Inferior parietal cortex (tissue), 1 donor: Measurements from ENCODE around the gene BACH2.
A peak's percentile ranks its signal among the peaks of the same experiment; 100 is the strongest.
"Not testable (repeated sequence)": the region's sequence is repeated elsewhere in the genome, so short reads cannot be mapped to it uniquely, and the experiment has no call there.

ENCODE experiments used
- DNase-seq: peaks from one replicate; pipeline ENCODE4 v3.0.0-alpha.2; 2016; ENCODE audit errors: extremely low spot score

BACH2 gene

DNA sequence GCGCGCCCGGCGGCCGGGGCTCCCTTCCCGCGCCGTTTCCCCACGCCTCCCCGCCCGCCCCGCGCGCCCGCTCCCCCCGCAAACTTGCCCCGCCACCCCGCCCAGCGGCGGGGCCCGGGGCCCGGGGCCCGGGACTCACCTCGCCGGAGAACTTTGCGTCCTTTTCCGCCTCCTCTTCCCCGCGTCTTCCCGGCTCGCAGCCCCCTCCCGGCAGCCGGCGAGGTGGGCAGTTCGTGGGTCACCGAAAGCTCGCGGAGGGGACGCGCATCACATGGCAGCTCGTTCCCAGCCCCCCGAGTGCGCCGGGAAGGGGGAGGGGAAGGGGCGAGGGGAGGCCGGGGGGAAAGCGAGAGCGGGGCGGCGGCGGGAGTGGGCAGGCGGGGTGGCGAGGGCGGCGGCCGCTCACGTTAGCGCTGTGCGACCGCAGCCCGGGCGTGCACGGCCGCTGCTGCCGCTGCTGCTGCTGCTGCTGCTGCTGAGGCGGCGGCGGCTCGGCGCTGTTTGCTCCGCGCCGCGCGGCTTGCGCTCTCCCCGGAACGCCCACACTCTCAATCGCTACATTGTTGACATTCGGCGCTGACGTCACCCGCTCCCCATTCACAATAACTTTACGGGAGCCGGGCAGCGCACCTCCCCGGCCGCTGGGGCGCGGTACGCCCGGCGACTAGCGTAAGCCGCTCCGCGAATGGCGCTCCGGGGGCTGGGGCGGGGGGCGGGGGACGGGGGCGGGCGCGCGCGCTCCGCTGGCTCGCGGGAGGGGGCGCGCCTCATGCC is at the start of gene BACH2:
Gene BACH2 (minus strand): TSS at position 503 of the 774 bp plus-strand sequence. CDS start 287,999 bp downstream, outside the sequence.
- peak; percentile 91 for DNase-seq

DNA sequence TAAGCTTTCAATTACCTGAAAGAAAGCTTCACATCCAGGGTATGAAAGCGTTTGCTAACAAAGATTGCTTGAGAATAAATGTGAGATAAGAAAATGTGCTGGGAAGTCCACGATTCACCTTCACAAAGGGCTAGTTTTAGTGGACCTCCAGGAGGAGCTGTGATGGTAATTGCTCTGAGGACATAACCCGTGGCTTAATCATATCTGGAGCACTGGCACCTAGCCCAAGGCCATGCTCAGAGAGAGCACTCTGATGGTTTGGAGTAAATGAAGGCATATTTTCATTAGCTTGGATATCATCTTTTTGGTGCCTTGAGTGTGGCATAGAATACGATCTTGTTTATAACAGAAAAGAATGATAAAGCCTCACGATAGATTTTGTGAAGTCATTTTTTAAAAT is 46.9 kb upstream of the BACH2 start:
- DNase-seq: no peak

DNA sequence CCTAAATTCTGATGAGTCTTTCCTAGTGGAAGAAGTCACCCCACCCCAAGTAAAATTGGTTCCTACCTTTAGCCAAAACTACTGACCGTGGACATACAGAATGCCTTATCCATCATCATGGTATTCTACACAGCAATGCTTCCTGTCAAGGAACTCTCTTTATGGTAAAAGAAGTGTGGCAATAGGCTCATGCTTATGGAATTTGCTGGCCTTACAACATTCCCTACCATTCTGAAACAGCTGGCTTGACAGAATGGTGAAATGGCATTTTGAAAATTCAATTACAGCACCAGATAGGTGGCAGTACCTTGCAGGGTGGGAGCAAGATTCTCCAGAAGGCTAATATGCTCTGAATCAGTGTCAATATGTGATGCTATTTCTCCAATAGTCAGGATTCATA is 41.8 kb upstream of the BACH2 start:
- no peak for DNase-seq

DNA sequence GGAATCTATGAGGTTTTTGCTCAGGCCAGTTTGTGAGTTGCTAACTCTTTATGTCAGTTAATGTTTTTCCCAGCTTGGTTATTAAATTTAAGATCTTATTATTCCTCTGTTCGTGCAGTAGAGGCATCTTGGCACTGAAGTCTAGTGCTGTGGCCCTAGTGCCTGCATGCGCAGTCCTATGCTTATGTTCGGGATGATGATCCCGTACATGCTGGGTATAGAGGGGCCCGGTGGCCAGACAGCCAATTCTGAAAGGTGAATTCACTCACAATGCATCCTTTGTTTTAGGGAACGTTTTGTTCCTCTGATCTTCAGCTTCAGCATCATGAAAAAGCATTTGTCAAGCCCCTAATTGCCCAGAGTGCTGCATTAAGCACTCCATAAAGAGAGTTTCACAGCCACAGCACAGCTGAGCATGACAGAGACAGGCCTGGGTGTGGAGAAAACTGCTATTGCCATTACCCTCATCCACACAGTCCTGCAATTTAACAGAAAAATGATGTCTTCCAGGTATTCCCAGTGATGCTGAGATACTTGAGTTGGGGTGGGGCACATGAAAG is 39.8 kb upstream of the BACH2 start:
- no peak for DNase-seq

DNA sequence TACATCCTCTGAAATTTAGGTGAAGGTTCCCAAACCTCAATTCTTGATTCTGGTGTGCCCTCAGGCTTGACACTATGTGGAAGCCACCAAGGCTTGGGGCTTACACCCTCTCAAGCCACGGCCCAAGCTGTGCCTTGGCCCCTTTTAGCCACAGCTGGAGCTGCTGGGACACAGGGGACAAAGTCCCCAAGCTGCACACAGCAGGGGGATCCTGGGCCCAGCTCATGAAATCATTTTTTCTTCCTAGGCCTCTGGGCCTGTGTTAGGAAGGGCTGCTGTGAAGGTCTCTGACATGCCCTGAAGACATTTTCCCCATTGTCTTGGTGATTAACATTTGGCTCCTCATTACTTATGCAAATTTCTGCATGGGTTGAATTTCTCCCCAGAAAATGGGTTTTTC is 37.3 kb upstream of the BACH2 start:
- DNase-seq: no peak

DNA sequence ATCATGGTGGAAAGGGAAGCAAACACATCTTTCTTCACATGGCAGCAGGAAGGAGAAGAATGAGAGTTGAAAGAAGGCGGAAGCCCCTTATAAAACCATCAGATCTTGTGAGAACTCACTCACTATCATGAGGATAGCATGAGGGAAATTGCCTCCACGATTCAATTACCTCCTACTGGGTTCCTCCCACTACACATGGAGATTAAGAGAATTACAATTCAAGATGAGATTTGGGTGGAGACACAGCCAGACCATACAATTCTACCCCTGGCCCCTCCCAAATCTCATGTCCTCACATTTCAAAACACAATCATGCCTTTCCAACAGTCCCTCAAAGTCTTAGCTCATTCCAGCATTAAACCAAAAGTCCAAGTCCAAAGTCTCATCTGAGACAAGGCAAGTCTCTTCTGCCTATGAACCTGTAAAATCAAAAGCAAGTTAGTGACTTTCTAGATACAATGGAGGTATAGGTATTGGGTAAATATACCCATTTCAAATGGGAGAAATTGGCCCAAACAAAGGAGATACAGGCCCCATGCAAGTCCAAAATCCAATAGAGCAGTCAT is 36.4 kb upstream of the BACH2 start:
- not testable (repeated sequence) for DNase-seq

DNA sequence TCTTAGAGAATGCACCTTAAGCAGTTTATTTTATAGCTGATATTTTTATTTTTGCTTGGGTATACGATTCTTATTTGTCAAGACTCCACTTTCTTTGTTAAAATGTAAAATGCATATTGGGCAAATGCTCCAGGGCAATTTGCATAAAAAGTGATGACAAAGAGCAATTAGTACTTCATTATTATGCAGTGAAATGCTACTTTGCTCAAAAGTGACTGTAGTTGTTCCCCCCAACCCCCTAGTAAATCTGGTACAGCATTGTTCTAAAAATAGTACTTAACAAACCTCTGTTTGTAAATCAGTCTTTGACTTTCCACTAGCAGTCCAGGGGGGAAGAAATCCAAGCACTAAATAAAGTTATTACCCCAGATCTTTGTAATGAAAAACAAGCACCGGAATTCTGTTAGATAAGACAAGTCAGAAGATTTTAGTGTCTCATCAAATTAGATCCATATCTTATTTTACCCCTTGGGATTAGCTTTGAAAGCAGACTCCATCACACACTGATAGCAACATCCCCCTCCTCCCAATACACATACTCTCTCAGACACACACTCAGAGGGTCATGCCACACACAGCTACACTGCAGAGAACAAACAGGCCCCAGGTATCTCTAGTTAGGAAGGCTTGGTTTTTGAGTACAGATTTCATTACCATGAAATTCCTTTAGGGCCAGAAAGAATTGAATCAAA is 32.9 kb upstream of the BACH2 start:
- DNase-seq: no peak

DNA sequence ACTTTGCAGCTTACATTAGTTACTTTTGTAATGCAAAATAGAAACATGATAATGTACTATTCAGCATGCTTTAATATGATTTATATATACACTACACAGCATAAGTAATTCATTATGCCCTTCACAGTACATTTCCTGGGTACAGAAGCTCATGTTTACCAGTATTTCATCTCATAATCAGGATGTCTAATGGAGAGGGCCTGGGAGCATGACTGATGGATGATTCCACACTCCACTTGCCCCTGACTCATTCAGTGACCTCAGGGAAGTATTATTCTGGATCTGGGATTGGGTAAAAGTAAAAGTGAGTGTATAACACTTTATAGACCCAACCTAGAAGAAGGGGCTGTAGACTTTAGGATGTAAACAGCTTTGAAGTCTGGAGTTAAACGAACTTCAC is 31.4 kb upstream of the BACH2 start:
- DNase-seq: no peak

DNA sequence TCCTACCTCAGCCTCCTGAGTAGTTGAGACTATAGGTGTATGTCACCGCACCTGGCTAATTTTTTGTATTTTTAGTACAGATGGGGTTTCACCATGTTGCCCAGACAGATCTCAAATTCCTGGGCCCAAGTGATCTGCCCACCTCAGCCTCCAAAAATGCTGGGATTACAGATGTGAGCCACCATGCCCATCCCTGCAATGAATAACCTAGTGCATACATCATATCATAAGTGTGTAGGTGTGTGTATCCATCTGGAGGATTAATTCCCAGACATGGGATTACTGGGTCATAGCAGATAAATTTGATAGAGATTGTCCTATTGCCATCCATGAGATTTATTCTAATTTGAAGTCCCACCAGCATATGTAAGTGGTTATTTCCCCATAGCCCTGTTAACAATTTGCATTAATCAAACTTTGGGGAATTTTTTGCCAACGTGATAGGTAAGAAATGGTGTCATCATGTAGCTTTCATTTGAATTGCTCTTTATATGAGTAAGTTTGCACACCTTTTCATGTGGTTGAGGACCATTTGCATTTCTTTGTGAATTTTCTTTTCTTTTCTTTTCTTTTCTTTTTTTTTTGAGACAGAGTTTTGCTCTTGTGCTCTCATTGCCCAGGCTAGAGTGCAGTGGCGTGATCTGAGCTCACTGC is 29.9 kb upstream of the BACH2 start:
- no peak for DNase-seq

DNA sequence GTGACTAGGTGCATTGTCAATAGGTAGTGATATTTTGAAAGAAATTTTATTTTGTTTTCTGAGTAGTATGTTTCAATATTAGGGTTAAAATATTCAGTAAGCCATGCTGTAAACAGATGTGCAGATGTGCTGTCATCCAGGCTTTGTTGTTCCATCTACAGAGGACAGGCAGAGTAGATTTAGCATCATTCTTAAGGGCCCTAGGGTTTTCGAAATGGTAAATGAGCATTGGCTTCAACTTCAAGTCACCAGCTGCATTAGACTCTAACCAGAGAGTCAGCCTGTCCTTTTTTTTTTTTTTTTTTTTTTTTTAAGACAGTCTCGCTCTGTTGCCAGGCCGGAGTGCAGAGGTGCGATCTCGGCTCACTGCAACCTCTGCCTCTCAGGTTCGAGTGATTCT is 27.1 kb upstream of the BACH2 start:
- DNase-seq: no peak

DNA sequence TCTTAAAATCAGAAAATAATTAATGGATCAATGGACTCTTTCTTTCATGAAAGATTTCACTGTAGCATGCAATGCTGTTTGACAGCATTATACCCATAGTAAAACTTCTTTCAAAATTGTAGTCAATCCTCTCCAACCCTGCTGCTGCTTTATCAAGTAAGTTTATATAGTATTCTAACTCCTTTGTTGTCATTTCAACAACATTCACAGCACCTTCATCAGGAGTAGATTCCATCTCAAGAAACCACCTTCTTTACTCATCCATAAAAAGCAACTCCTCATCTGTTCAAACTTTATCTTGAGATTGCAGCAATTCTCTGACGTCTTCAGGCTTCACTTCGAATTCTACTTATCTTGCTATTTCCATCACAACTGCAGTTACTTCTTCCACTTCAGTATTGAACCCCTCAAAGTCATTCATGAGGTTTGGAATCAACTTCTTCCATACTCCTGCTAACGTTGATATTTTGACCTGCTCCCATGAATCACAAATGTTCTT is 26.4 kb upstream of the BACH2 start:
- no peak for DNase-seq

DNA sequence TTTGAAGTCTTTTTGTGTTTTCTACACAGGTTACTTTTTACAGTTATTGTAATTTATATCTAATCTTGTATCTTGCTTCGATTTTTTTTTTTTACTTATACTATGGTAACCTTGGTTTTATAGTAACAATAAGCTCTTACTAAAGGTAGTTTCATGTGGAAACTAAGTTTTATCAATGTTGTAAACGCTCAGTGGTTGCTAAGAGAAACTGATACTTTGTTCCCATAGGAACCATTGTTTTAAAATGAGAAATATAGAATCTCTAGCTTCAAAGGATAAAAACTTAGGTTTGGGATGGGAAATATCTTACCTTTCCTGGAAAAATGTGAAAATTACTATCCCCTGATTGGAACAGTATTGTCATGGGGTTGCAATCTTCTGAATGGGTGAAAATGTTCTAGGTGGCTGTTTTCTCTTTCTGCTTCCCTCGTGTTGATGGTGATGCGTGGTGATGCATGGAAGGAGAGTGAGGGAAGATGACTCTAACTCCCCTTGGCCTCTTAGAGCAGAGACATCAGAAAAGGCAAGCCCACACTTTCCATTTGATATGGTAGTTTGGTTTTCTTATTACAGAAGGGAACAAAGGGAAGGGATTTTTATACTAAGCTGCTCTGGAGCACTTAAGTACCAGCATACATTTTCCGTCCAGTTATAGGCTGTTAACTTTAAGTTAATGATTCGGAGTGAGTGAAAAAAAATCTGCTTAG is 23.5 kb upstream of the BACH2 start:
- no peak for DNase-seq

DNA sequence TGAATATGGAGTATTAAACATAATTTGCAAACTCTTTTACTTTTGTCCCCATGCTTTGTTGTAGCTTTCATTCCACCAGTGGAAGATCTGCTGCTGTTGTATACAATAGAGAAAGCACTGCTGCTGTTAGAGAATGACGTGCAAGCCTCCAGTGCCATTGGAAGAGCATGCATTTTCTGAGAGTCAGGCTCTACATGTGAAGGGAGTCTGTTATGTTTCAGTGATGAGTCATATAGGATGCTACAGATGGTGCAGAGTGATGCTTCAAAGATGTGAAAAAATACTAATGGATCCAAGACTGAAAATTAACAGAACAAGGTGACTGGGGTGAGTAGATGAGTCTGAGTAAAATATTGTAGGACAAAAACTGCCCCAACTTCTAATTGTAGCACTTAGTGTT is 22.4 kb upstream of the BACH2 start:
- peak; percentile 6 for DNase-seq

DNA sequence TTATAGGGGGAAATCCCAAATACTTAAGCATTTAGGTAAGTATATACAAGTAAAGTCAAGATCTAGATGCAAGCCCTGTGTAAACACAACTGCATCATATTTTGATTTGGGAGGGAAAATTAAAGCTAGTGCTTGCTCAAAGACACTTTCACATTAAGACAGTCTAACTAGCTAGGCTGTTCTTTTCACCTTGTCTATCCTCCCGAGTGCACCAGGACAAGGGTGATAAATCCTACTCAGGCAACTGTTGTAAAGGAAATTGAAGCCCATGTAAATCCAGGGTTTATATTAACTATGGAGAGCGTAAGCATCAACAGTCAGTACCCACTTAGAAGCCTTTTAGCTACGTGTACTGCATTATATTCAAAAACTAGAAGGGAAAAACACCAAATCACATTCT is 19.3 kb upstream of the BACH2 start:
- DNase-seq: no peak

DNA sequence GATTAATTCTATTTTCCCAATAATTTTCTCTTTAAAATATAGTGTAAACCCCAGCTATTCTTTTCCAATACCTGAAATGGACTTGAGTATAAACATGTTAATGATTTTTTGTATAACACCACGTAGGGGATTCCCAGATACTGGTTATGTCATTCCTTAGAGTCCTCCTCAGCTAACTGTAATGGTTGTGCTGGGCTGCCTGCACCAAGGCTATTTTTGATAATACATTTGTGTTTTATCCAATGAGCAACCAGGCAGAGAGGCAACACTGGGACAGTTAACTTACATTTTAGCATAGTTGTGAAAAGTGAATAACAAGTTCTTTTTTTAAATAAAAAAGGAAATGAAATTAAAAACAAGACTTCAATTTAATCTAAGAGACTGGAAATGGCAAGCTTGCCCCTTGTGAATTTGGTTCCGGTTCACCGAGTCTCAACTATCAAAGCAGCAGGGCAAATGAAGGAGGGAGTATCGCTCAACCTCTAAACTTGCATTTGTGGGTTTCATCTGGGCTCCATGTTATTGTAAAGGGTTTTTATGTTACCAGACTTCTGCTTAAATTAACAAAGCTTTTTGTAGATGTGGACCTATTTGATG is 18.8 kb upstream of the BACH2 start:
- no peak for DNase-seq

DNA sequence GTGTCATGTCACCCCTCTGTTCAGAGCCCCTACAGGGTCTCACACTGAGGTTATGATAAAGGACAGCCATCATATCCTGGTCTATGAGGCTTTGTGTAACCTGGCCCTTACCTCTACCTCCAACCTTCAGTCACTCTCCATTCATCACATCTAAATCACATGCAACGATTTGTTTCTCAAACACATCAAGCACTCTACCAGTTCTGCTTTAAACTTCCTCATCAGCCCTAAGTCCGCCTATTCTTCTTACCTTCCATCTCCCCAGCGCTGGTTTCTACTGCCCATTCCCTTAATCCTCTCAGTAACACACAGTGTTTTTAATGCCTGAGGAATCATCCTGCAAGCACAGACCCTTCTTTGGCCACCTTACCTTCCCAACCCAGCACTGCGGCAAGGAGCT is 17.9 kb upstream of the BACH2 start:
- DNase-seq: no peak

DNA sequence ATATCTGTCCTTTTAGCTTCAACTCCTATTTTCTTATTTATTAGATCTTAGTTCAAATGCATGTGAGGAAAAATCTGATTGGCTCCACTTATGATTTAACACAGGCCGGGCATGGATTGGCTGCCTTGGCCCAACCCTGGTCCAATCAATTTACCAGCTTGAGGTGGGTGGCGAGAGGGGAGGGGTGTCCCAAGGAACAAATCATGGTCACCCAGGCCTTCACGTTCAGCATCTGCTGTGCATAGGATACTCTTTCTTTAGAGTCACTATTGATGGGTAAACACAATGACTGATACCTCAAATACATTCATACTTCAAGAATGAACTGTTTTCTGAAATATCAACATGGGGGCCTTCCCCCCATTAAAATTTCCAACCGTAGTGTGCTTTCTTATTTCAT is 14.9 kb upstream of the BACH2 start:
- no peak for DNase-seq

DNA sequence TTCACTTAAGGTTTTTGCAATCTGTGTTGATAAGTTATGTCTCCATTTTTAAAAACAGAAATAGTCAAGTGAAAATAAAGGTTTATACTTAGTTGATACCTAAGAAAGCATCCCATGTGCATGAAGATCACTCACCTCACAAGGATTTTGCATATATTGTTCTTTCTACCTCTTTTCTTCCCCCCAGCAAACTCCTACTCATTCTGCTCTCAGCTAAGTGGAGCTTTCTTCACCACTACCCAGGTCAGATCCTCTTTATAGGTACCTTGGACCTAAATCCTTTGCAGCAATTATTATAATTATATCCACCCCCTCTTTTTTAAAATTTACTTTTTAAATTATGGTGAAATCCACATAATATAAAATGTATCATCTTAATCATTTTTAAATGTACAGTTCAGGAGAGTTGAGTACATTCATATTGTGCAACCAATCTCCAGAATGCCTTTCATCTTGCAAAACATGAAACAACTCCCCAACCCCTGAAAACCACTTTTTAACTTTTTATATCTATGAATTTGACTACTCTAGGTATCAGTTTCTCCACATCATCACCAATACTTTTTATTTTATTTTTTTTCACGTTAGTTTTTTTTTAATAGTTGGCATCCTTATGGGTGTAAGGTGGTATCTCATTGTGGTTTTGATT is 9.3 kb upstream of the BACH2 start:
- DNase-seq: no peak

DNA sequence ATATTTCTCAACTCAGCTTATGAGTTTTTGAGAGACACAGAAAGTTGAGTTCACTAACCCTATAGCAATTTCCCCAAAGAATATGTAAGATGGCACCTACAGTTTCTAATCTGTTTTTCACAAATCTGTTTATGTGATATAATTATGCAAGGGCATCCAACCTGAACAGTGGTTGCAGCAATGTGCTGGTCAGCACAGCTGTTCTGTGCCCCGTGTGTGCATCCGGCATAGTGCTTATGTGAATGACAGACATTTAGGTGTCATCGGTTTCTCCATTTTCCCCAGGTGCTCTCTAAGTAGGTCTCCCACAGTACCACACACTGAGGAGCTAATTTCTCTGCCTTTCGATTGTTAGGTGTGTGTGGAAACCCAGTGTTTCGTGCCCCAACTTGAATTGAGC is 7.7 kb upstream of the BACH2 start:
- DNase-seq: no peak

DNA sequence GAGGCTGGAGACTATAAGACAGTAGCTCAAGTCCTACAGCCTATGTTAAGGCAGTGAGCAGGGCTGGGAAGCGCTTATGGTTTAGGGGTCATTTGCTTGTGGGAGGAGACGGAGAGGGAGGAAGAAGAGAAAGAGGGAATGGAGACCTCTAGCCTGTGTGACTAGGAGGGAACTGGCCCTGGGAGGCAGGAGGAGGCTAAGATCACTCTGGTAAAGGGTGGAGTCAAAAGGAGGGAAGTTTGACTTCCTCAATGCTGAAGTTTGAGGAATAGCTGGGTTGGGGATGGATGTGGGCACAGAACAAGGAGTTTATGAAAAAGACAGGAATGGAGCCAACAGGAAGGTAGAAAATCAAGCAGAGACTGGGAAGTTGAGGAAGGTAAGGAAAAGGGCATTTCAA is 6.4 kb upstream of the BACH2 start:
- DNase-seq: no peak

DNA sequence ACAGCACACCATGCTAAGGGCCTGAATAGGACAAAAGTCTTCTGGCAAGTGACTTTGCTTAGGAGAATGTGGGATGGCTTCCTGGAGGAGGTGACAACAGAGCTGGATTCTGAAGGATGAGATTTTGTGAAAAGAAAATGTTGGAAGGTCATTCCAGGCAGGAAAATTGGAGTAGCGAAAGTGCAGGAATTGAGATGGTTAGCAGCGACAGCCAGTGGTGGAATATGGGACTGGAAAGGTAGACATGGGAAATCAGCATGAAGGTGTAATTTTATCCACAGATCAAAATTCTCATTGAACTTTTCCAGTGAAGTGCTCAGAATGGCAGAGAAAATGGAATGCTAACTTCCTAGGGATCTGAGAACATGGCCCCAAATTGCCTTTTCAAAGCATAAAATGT is 5.7 kb upstream of the BACH2 start:
- DNase-seq: no peak
